HepG2 (cell line): ENCODE measurements around the gene TMEM220. TPM values are rescaled to one million over a fixed set of nuclear protein-coding genes. Genes with fewer than 3 reads are reported as not detected.
A peak's percentile ranks its signal among the peaks of the same experiment; 100 is the strongest.

Experiments used
- CBX5 ChIP-seq: sonication (generic); formaldehyde crosslinking; IDR thresholded peaks from 2 replicates; pipeline ENCODE4 v1.4.0; 2020; ENCODE audit warnings: missing genetic modification reagents, borderline replicate concordance
- ELF4 ChIP-seq: sonication (generic); formaldehyde crosslinking; IDR thresholded peaks from 2 replicates; pipeline ENCODE4 v1.5.0; 2020; ENCODE audit warnings: missing genetic modification reagents, mild to moderate bottlenecking, moderate library complexity, borderline replicate concordance
- ERF ChIP-seq: IDR thresholded peaks from 2 replicates; pipeline ENCODE4 v1.6.1; 2018; ENCODE audit warnings: missing biosample characterization, missing genetic modification reagents
- GPN1 ChIP-seq: sonication (generic); formaldehyde crosslinking; IDR thresholded peaks from 2 replicates; pipeline ENCODE4 v1.5.1; 2020; ENCODE audit warnings: missing genetic modification reagents, borderline replicate concordance
- HCFC1 ChIP-seq: fragments of 150-350 bp; IDR thresholded peaks from 2 replicates; pipeline ENCODE4 v1.6.1; 2014; ENCODE audit warnings: low read depth, low read length
- HOXA3 ChIP-seq: sonication (generic); formaldehyde crosslinking; IDR thresholded peaks from 2 replicates; pipeline ENCODE4 v1.5.0; 2020; ENCODE audit warnings: missing genetic modification reagents
- IKZF4 ChIP-seq: sonication (generic); formaldehyde crosslinking; IDR thresholded peaks from 2 replicates; pipeline ENCODE4 v1.5.1; 2020; ENCODE audit warnings: borderline replicate concordance, mild to moderate bottlenecking, low read depth, missing genetic modification reagents; ENCODE audit errors: not compliant biosample characterization
- KAT8 ChIP-seq: IDR thresholded peaks from 2 replicates; pipeline ENCODE4 v1.6.1; 2016; ENCODE audit warnings: missing genetic modification reagents, missing compliant biosample characterization
- KLF9 ChIP-seq: IDR thresholded peaks from 2 replicates; pipeline ENCODE4 v1.6.1; 2016; ENCODE audit warnings: low read depth
- MAFF ChIP-seq: IDR thresholded peaks from 2 replicates; pipeline ENCODE4 v1.6.1; 2011; ENCODE audit warnings: low read depth, low read length, improper control_type of control experiment
- MEF2D ChIP-seq: sonication (generic); formaldehyde crosslinking; IDR thresholded peaks from 2 replicates; pipeline ENCODE4 v1.5.1; 2020; ENCODE audit warnings: mild to moderate bottlenecking, missing genetic modification reagents
- PBX3 ChIP-seq: sonication (generic); formaldehyde crosslinking; IDR thresholded peaks from 2 replicates; pipeline ENCODE4 v1.8.1; 2023; ENCODE audit warnings: missing genetic modification reagents, inconsistent platforms, borderline replicate concordance
- PLRG1 ChIP-seq: fragments of 450-650 bp; conservative IDR thresholded peaks from 2 replicates; pipeline ENCODE4 v1.6.1; 2016
- REL ChIP-seq: sonication (generic); formaldehyde crosslinking; conservative IDR thresholded peaks from 2 replicates; pipeline ENCODE4 v1.8.0; 2022; ENCODE audit warnings: mild to moderate bottlenecking, missing genetic modification reagents, moderate library complexity
- RFX1 ChIP-seq: fragments of 450-650 bp; IDR thresholded peaks from 2 replicates; pipeline ENCODE4 v1.6.1; 2017
- SP5 ChIP-seq: IDR thresholded peaks from 2 replicates; pipeline ENCODE4 v1.6.1; 2016; ENCODE audit warnings: low read depth, borderline replicate concordance
- TAF1 ChIP-seq: sonication (generic); formaldehyde crosslinking; IDR thresholded peaks from 2 replicates; pipeline ENCODE4 v1.4.0; 2020; ENCODE audit warnings: missing genetic modification reagents
- TBP ChIP-seq: sonication (generic); formaldehyde crosslinking; IDR thresholded peaks from 2 replicates; pipeline ENCODE4 v1.5.0; 2020; ENCODE audit warnings: missing genetic modification reagents
- ZBTB14 ChIP-seq: sonication (generic); formaldehyde crosslinking; IDR thresholded peaks from 2 replicates; pipeline ENCODE4 v1.4.0; 2020; ENCODE audit warnings: missing genetic modification reagents
- ZFP36L2 ChIP-seq: sonication (generic); formaldehyde crosslinking; IDR thresholded peaks from 2 replicates; pipeline ENCODE4 v1.4.0; 2020; ENCODE audit warnings: missing genetic modification reagents
- ZNF264 ChIP-seq: sonication (generic); formaldehyde crosslinking; IDR thresholded peaks from 2 replicates; pipeline ENCODE4 v1.4.0; 2020; ENCODE audit warnings: missing genetic modification reagents
- ZNF331 ChIP-seq: sonication (generic); formaldehyde crosslinking; IDR thresholded peaks from 2 replicates; pipeline ENCODE4 v1.4.0; 2020; ENCODE audit warnings: missing genetic modification reagents
- ZNF547 ChIP-seq: sonication (generic); formaldehyde crosslinking; IDR thresholded peaks from 2 replicates; pipeline ENCODE4 v1.5.1; 2020; ENCODE audit warnings: mild to moderate bottlenecking, missing genetic modification reagents
- ZNF569 ChIP-seq: sonication (generic); formaldehyde crosslinking; IDR thresholded peaks from 2 replicates; pipeline ENCODE4 v1.5.0; 2020; ENCODE audit warnings: mild to moderate bottlenecking, missing genetic modification reagents, moderate library complexity, borderline replicate concordance
- ZNF577 ChIP-seq: sonication (generic); formaldehyde crosslinking; IDR thresholded peaks from 2 replicates; pipeline ENCODE4 v1.4.0; 2020; ENCODE audit warnings: mild to moderate bottlenecking, low read depth, missing genetic modification reagents, borderline replicate concordance
- ZNF615 ChIP-seq: sonication (generic); formaldehyde crosslinking; IDR thresholded peaks from 2 replicates; pipeline ENCODE4 v1.5.0; 2020; ENCODE audit warnings: mild to moderate bottlenecking, missing genetic modification reagents, borderline replicate concordance
- ZNF629 ChIP-seq: sonication (generic); formaldehyde crosslinking; conservative IDR thresholded peaks from 2 replicates; pipeline ENCODE4 v1.5.0; 2020; ENCODE audit warnings: missing genetic modification reagents
- ZNF678 ChIP-seq: sonication (generic); formaldehyde crosslinking; IDR thresholded peaks from 2 replicates; pipeline ENCODE4 v1.4.0; 2020; ENCODE audit warnings: mild to moderate bottlenecking, missing genetic modification reagents
- ZNF816 ChIP-seq: sonication (generic); formaldehyde crosslinking; IDR thresholded peaks from 2 replicates; pipeline ENCODE4 v1.8.0; 2022; ENCODE audit warnings: missing genetic modification reagents, mild to moderate bottlenecking, borderline replicate concordance
- polyA plus RNA-seq, 8 experiments: library from polyadenylated mRNA; depleted of rRNA in 3 of 8; stranded (reverse) in 7 of 8; unstranded in 1 of 8; fragments of >200 nt; fragmentation: Illumina TruSeq in 4 of 8; extraction: Trizol in 4 of 8; gene quantifications; 2 replicates each; pipeline versions ENCODE4 v1.2.1 to v1.2.3, GENCODE V29; 2011 to 2016; ENCODE audit warnings: low read depth in 4 of 8, missing spikeins in 1 of 8, mixed read lengths in 1 of 8; ENCODE audit not compliant: insufficient read depth in 1 of 8
- total RNA-seq, 5 experiments: library from RNA; depleted of rRNA; stranded (reverse); fragments of >200 nt; fragmentation: Illumina TruSeq; extraction: Trizol; gene quantifications; 2 replicates each; pipeline ENCODE4 v1.2.3, GENCODE V29; 2016; ENCODE audit warnings: low read depth in 1 of 5

The TMEM220 gene
- total and polyA plus RNA-seq, 2 of the 13 experiments (the other 11 are each of a cell fraction or from before 2014, with no cell fraction given) = 1.3 to 2.2 TPM

GRCh38 chr17:10729334-10730193 lies at the start of gene TMEM220 (continued):
- TF ChIP-seq ZNF816 (CRISPR knock-in tag) = no peak
- peak; percentile 74 for TF ChIP-seq ERF (CRISPR knock-in tag)
- TF ChIP-seq SP5 (CRISPR knock-in tag) = peak; percentile 27
- TF ChIP-seq KLF9 = no peak
- no peak for TF ChIP-seq ZFP36L2 (CRISPR knock-in tag)
- peak; percentile 83 for TF ChIP-seq HOXA3 (CRISPR knock-in tag)
- no peak for TF ChIP-seq ELF4
- TF ChIP-seq ZNF547 (CRISPR knock-in tag) = peak; percentile 75; the same call in 1 of the 2 replicates
- TF ChIP-seq PBX3 = no peak
- peak; percentile 79 for TF ChIP-seq IKZF4 (CRISPR knock-in tag)
- TF ChIP-seq REL (CRISPR knock-in tag) = peak; percentile 84
- TF ChIP-seq ZNF264 (CRISPR knock-in tag) = no peak
- peak; percentile 70; the same call in 1 of the 2 replicates for TF ChIP-seq KAT8 (CRISPR knock-in tag)
- TF ChIP-seq HCFC1 = no peak
- no peak for TF ChIP-seq ZNF569 (CRISPR knock-in tag)
- TF ChIP-seq ZNF577 (CRISPR knock-in tag) = no peak
- 0 out of 2 replicates have a peak, but pooled peaks have one; percentile 46 for TF ChIP-seq ZNF678 (CRISPR knock-in tag)
- TF ChIP-seq GPN1 (CRISPR knock-in tag) = no peak
- peak; percentile 68; the same call in 1 of the 2 replicates for TF ChIP-seq CBX5 (CRISPR knock-in tag)
- no peak for TF ChIP-seq PLRG1
- TF ChIP-seq MAFF = no peak
- TF ChIP-seq ZNF629 (CRISPR knock-in tag) = 0 out of 2 replicates have a peak, but pooled peaks have one; percentile 12
- TF ChIP-seq TBP (CRISPR knock-in tag) = no peak
- TF ChIP-seq RFX1 = no peak
- TF ChIP-seq ZNF615 = 0 out of 2 replicates have a peak, but pooled peaks have one; percentile 58
- peak; percentile 82 for TF ChIP-seq TAF1
- no peak for TF ChIP-seq ZBTB14 (CRISPR knock-in tag)
- no peak for TF ChIP-seq MEF2D (CRISPR knock-in tag)
- peak; percentile 46; the same call in 1 of the 2 replicates for TF ChIP-seq ZNF331 (CRISPR knock-in tag)
